Panc1 (cell line): Measurements from ENCODE around the gene CCDC57. TPM values are rescaled to one million over a fixed set of nuclear protein-coding genes. Genes with fewer than 3 reads are reported as not detected.

Experiments used
- ATAC-seq: fragments of 200-7000 bp; cut with Tn5 transposase; 2 replicates; pipeline ENCODE4 v1.9.1; 2020; ENCODE audit warnings: mild to moderate bottlenecking, moderate library complexity
- BruUV-seq: library from RNA; stranded (reverse); fragments of 400-500 nt; replicated peaks from 2 replicates; lab custom pipeline; 2021; lab: Mats Ljungman, UMichigan
- CTCF ChIA-PET: fragments of 300-600 bp; sonication (Branson Sonifier 250); formaldehyde crosslinking; loops from one replicate; lab custom pipeline; 2022; ENCODE audit warnings: antibody characterized with exemption; lab: Charles Lee
- POLR2A ChIA-PET: fragments of 300-600 bp; sonication (Branson Sonifier 250); formaldehyde crosslinking; loops from one replicate; lab custom pipeline; 2022; ENCODE audit warnings: antibody characterized with exemption; lab: Charles Lee
- DNase-seq: peaks from one replicate; pipeline ENCODE4 v3.0.0-alpha.2; 2010; ENCODE audit warnings: low read depth, low spot score
- H3K27ac ChIP-seq: 2 replicates; pipeline ENCODE4 v1.5.1; 2011; ENCODE audit warnings: mild to moderate bottlenecking, low read length, inconsistent platforms
- H3K27me3 ChIP-seq: fragments of 200-500 bp; sonication (Bioruptor generic); 2 replicates; pipeline ENCODE4 v1.6.0; 2014; ENCODE audit warnings: low read length, inconsistent platforms; ENCODE audit not compliant: control insufficient read depth, insufficient read depth
- H3K36me3 ChIP-seq: fragments of 200-500 bp; sonication (Bioruptor generic); 2 replicates; pipeline ENCODE4 v1.5.1; 2014; ENCODE audit warnings: inconsistent platforms, mild to moderate bottlenecking, low read length, moderate library complexity; ENCODE audit not compliant: control insufficient read depth, insufficient read depth
- H3K4me1 ChIP-seq: 2 replicates; pipeline ENCODE4 v1.5.1; 2011; ENCODE audit warnings: inconsistent platforms, mild to moderate bottlenecking, low read length, moderate library complexity; ENCODE audit not compliant: control insufficient read depth, insufficient read depth
- H3K4me3 ChIP-seq, 2 experiments: 2 replicates each; pipeline ENCODE4 v1.5.1; 2011 to 2012; ENCODE audit warnings: low read depth in 2 of 2, low read length in 2 of 2, mild to moderate bottlenecking in 2 of 2, inconsistent platforms in 1 of 2, moderate library complexity in 1 of 2
- H3K9me3 ChIP-seq: fragments of 200-500 bp; sonication (Bioruptor generic); 2 replicates; pipeline ENCODE4 v1.5.1; 2014; ENCODE audit warnings: low read depth, mild to moderate bottlenecking, inconsistent platforms, low read length, moderate library complexity; ENCODE audit not compliant: control insufficient read depth, insufficient read depth
- POLR2AphosphoS5 ChIP-seq: IDR thresholded peaks from 2 replicates; pipeline ENCODE4 v1.6.1; 2012; ENCODE audit warnings: mild to moderate bottlenecking, low read depth, low read length, moderate library complexity
- SIN3A ChIP-seq: IDR thresholded peaks from 2 replicates; pipeline ENCODE4 v1.6.1; 2012; ENCODE audit warnings: low read depth, mild to moderate bottlenecking, low read length, moderate library complexity, borderline replicate concordance; ENCODE audit not compliant: insufficient read depth
- TCF7L2 ChIP-seq: IDR thresholded peaks from 2 replicates; pipeline ENCODE4 v1.6.1; 2011; ENCODE audit warnings: mild to moderate bottlenecking, low read depth, low read length, inconsistent platforms
- in situ Hi-C: cut with HindIII; loops from 2 replicates; pipeline ENCODE4 v1.10.0; 2016; ENCODE audit warnings: low sequenced_read_pairs, low pct_unique_long_range_greater_than_20kb
- intact Hi-C: fragments of 100-400 bp; cut with micrococcal nuclease; formaldehyde crosslinking; loops from one replicate; pipeline ENCODE4 v1.10.0; 2022; ENCODE audit not compliant: unreplicated experiment
- total RNA-seq: library from RNA; stranded (reverse); gene quantifications from one replicate; pipeline ENCODE4 v1.2.1, GENCODE V29; 2021; ENCODE audit not compliant: unreplicated experiment
- TF ChIP-seq, protein P1 (sequence below): fragments of 450-650 bp; IDR thresholded peaks from 2 replicates; pipeline ENCODE4 v1.5.1; 2017; ENCODE audit warnings: mild to moderate bottlenecking
- TF ChIP-seq, protein P2 (sequence below), 2 experiments: IDR thresholded peaks; 2 replicates each; pipeline ENCODE4 v1.6.1; 2011 to 2012; ENCODE audit warnings: low read depth in 2 of 2, control low read depth in 1 of 2, low read length in 1 of 2, mild to moderate bottlenecking in 1 of 2, moderate library complexity in 1 of 2; ENCODE audit not compliant: insufficient read depth in 1 of 2

Gene CCDC57
- total RNA-seq, 1 experiment from 2014 or later = 63.6 TPM

DNA sequence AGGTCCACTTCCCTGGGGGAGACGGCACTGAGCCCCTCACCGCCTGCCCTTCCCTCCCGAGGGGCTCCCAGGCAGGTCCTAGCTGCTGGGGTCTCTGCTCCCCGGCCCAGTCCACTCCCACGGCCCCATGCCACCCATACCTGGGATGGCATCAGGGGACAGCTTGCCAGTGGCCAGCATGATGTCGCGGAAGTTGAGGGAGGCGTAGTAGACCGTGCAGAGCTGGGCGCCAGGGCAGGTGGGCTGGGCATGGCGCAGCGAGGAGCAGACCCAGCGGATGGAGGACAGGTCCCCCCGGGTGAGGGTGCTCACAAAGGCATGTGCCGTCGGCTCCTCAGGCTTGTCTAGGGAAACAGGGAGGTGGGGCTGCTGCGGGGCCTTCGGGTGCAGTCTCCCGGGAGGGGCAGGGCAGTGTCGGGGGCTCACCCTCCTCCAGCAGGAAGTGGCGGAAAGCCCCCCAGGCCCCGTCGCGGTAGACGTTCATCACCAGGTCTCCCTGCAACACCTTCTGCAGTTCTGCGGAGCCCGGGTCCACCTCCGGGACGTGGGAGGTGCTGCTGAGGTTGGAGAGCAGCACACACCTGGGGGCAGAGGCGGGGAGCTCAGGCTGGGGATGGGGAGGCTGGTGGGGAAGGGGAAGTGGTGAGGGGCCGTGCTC lies 128.1 kb downstream of the CCDC57 start:
- BruUV-seq = no TSS peak

DNA sequence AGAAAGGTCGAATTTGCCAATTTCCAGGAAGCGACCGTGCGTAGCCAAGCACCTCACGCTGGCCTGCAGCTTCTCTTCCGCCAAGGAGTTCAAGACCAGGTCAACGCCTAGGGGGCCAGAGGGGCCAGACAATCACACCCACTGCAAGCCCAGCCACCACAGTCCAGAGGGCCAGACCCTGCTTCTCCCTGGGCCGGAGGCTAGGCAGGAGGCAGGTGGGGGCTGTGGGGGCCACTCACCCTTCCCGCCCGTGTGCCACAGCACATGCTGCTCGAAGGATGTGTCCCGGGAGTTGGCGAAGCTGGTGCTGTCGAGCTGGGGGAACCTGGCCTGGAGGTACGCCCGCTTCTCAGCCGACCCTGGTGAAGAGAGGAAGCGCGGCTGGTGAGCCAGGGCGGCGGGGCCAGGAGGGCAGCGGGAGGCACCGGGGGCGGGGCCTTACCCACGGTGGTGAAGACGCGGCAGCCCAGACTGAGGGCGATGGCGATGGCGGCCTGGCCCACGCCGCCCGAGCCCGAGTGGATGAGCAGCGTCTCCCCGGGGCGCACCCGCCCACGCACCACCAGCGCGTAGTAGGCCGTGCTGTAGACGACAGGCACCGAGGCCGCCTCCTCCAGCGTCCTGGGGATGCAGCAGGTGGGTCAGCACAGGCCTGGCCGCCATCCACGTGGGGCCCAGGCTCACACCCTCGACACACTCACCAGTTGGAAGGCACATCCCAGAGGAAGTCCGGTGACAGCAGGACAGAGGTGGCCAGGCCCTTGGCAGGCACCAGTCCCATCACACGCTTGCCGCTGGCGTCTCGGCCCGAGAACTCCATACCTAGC lies 128.9 kb downstream of the CCDC57 start:
- TF ChIP-seq POLR2AphosphoS5 (no peak), TCF7L2 (no peak), SIN3A (no peak)
- TF ChIP-seq, protein P1, sequence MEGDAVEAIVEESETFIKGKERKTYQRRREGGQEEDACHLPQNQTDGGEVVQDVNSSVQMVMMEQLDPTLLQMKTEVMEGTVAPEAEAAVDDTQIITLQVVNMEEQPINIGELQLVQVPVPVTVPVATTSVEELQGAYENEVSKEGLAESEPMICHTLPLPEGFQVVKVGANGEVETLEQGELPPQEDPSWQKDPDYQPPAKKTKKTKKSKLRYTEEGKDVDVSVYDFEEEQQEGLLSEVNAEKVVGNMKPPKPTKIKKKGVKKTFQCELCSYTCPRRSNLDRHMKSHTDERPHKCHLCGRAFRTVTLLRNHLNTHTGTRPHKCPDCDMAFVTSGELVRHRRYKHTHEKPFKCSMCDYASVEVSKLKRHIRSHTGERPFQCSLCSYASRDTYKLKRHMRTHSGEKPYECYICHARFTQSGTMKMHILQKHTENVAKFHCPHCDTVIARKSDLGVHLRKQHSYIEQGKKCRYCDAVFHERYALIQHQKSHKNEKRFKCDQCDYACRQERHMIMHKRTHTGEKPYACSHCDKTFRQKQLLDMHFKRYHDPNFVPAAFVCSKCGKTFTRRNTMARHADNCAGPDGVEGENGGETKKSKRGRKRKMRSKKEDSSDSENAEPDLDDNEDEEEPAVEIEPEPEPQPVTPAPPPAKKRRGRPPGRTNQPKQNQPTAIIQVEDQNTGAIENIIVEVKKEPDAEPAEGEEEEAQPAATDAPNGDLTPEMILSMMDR = no peak
- TF ChIP-seq, protein P2, sequence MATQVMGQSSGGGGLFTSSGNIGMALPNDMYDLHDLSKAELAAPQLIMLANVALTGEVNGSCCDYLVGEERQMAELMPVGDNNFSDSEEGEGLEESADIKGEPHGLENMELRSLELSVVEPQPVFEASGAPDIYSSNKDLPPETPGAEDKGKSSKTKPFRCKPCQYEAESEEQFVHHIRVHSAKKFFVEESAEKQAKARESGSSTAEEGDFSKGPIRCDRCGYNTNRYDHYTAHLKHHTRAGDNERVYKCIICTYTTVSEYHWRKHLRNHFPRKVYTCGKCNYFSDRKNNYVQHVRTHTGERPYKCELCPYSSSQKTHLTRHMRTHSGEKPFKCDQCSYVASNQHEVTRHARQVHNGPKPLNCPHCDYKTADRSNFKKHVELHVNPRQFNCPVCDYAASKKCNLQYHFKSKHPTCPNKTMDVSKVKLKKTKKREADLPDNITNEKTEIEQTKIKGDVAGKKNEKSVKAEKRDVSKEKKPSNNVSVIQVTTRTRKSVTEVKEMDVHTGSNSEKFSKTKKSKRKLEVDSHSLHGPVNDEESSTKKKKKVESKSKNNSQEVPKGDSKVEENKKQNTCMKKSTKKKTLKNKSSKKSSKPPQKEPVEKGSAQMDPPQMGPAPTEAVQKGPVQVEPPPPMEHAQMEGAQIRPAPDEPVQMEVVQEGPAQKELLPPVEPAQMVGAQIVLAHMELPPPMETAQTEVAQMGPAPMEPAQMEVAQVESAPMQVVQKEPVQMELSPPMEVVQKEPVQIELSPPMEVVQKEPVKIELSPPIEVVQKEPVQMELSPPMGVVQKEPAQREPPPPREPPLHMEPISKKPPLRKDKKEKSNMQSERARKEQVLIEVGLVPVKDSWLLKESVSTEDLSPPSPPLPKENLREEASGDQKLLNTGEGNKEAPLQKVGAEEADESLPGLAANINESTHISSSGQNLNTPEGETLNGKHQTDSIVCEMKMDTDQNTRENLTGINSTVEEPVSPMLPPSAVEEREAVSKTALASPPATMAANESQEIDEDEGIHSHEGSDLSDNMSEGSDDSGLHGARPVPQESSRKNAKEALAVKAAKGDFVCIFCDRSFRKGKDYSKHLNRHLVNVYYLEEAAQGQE (IDR thresholded peaks at IDR 0.05; ENCODE audit: insufficient read depth in 1 of 2, low read depth in 2 of 2, low read length in 1 of 2) = no peak
- in situ Hi-C loops = no loop called here
- intact Hi-C loops = no loop called here
- no peak for DNase-seq
- Histone ChIP-seq H3K27ac (no peak overlapping the region), H3K36me3 (peaks cover 17% of the 10 kb centered on the region), H3K27me3 (no peaks in the 10 kb centered on the region), H3K4me3 (no peak overlapping the region), H3K9me3 (no peaks in the 10 kb centered on the region), H3K4me1 (peaks cover 5% of the 10 kb centered on the region)
- BruUV-seq = no TSS peak
- ChIA-PET CTCF (no interaction called here), POLR2A (no interaction called here)
- no peak for ATAC-seq

More for the DNA sequence above, 128.1 kb downstream of the CCDC57 start:
- intact Hi-C loops (no loop called here), in situ Hi-C loops (no loop called here)
- H3K27ac ChIP-seq = no peak overlapping the region
- ATAC-seq (no peak), DNase-seq (no peak)
- H3K27me3 ChIP-seq = no peaks in the 10 kb centered on the region
- peaks cover 21% of the 10 kb centered on the region for H3K36me3 ChIP-seq
- CTCF ChIA-PET = no interaction called here
- peaks cover 5% of the 10 kb centered on the region for H3K4me1 ChIP-seq
- TF ChIP-seq, protein P2 (IDR thresholded peaks at IDR 0.05; ENCODE audit: insufficient read depth in 1 of 2, low read depth in 2 of 2, low read length in 1 of 2) = no peak
- TF ChIP-seq SIN3A (no peak), TCF7L2 (no peak), POLR2AphosphoS5 (no peak; the same call in 1 of the 2 replicates)
- TF ChIP-seq, protein P1 = no peak
- H3K9me3 ChIP-seq = no peaks in the 10 kb centered on the region
- POLR2A ChIA-PET = no interaction called here
- H3K4me3 ChIP-seq = no peak overlapping the region
